Upper lobe of left lung (tissue), 6 donors: ENCODE results near the gene KLF2. TPM values are rescaled to one million over a fixed set of nuclear protein-coding genes. Genes with fewer than 3 reads are reported as not detected.
A peak's percentile ranks its signal among the peaks of the same experiment; 100 is the strongest.

Experiments
- ATAC-seq, 2 donors: fragments of 200-7000 bp; cut with Tn5 transposase; one replicate each; pipeline ENCODE4 v1.9.1; 2022; ENCODE audit warnings: mild to moderate bottlenecking in 2 of 2, moderate library complexity in 2 of 2; ENCODE audit not compliant: low FRiP score in 2 of 2
- DNase-seq, 2 donors: peaks; one replicate each; pipeline ENCODE4 v3.0.0-alpha.2; 2019 to 2020
- H3K27ac ChIP-seq, 4 donors: fragments of 200-600 bp; sonication (generic); one replicate each; pipeline ENCODE4 v1.5.1; 2016 to 2019
- H3K27me3 ChIP-seq, 4 donors: fragments of 200-600 bp; sonication (generic); one replicate each; pipeline ENCODE4 v1.5.1; 2017 to 2019
- H3K36me3 ChIP-seq, 4 donors: fragments of 200-600 bp; sonication (generic); one replicate each; pipeline ENCODE4 v1.5.1; 2016 to 2019
- H3K4me1 ChIP-seq, 4 donors: fragments of 200-600 bp; sonication (generic); one replicate each; pipeline ENCODE4 v1.5.1; 2018 to 2019
- H3K4me3 ChIP-seq, 4 donors: fragments of 200-600 bp; sonication (generic); one replicate each; pipeline ENCODE4 v1.5.1; 2017 to 2019; ENCODE audit warnings: mild to moderate bottlenecking in 2 of 4, moderate library complexity in 1 of 4
- H3K9me3 ChIP-seq, 4 donors: fragments of 200-600 bp; sonication (generic); one replicate each; pipeline ENCODE4 v1.5.1; 2018 to 2019
- EP300 ChIP-seq, 4 donors: sonication (generic); formaldehyde crosslinking; IDR thresholded peaks; one replicate each; pipeline ENCODE4 v1.5.1; 2017; ENCODE audit warnings: antibody characterized with exemption in 4 of 4, control low read depth in 2 of 4
- POLR2A ChIP-seq, 4 donors: fragments of 450-650 bp; IDR thresholded peaks; one replicate each; pipeline ENCODE4 v1.5.1; 2016 to 2017; ENCODE audit warnings: antibody characterized with exemption in 4 of 4, mild to moderate bottlenecking in 2 of 4
- POLR2AphosphoS5 ChIP-seq, 2 donors: sonication (generic); formaldehyde crosslinking; IDR thresholded peaks; one replicate each; pipeline ENCODE4 v1.5.1; 2017; ENCODE audit warnings: antibody characterized with exemption in 2 of 2
- WGBS, 2 donors: methylation state at CpG; one replicate each; pipeline ENCODE4 v1.1.5; 2017 to 2018; 5-methylcytosine and 5-hydroxymethylcytosine counted together
- total RNA-seq, 6 donors: library from RNA; depleted of rRNA in 4 of 6; stranded (reverse); fragments of >200 nt in 4 of 6; gene quantifications; one replicate each; pipeline versions ENCODE4 v1.1.0 to v1.2.1, GENCODE V29; 2016 to 2021
- TF ChIP-seq, protein P1 (sequence below), 6 experiments: fragments of 450-650 bp in 4 of 6; fragments of 200-600 bp in 2 of 6; sonication (generic) in 2 of 6; IDR thresholded peaks; one replicate each; pipeline ENCODE4 v1.5.1; 2016 to 2019; ENCODE audit warnings: antibody characterized with exemption in 6 of 6
- donor health status: DM: no; HTN: no; CAD: no; lungs with moderate emphysema.
- donor health status: DM: no; HTN: yes; CAD: no; lungs with severe emphysema.

KLF2 gene
- total RNA-seq, 6 donors from 2014 or later = 26.2 to 298 (median 75.8) TPM

GRCh38 chr19:16372065-16372915 is 47.7 kb downstream of the KLF2 start:
- ATAC-seq (no peak), DNase-seq (no peak)
- peaks cover 0 to 26% (median 14%) of the 10 kb centered on the region in 4 donors for H3K36me3 ChIP-seq
- H3K27ac ChIP-seq = peak overlapping the region; percentile 51 to 82 (median 71)
- 77 to 82% methylated on average over 7 to 17 of the region's 17 CpGs for WGBS, 2 donors
- H3K27me3 ChIP-seq = no peaks in the 10 kb centered on the region
- no peak overlapping the region for H3K4me3 ChIP-seq
- H3K9me3 ChIP-seq = no peaks in the 10 kb centered on the region
- peaks cover 62 to 80% (median 73%) of the 10 kb centered on the region in 4 donors for H3K4me1 ChIP-seq
- TF ChIP-seq EP300 (IDR thresholded peaks at IDR 0.05) = no peak
- TF ChIP-seq, protein P1, sequence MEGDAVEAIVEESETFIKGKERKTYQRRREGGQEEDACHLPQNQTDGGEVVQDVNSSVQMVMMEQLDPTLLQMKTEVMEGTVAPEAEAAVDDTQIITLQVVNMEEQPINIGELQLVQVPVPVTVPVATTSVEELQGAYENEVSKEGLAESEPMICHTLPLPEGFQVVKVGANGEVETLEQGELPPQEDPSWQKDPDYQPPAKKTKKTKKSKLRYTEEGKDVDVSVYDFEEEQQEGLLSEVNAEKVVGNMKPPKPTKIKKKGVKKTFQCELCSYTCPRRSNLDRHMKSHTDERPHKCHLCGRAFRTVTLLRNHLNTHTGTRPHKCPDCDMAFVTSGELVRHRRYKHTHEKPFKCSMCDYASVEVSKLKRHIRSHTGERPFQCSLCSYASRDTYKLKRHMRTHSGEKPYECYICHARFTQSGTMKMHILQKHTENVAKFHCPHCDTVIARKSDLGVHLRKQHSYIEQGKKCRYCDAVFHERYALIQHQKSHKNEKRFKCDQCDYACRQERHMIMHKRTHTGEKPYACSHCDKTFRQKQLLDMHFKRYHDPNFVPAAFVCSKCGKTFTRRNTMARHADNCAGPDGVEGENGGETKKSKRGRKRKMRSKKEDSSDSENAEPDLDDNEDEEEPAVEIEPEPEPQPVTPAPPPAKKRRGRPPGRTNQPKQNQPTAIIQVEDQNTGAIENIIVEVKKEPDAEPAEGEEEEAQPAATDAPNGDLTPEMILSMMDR (IDR thresholded peaks at IDR 0.05) = no peak
- no peak for TF ChIP-seq POLR2AphosphoS5 (IDR thresholded peaks at IDR 0.05)
- no peak for TF ChIP-seq POLR2A (IDR thresholded peaks at IDR 0.05)

GRCh38 chr19:16373079-16373478 is 48.5 kb downstream of the KLF2 start:
- H3K4me1 ChIP-seq = peaks cover 62 to 80% (median 73%) of the 10 kb centered on the region in 4 donors
- H3K27me3 ChIP-seq = no peaks in the 10 kb centered on the region
- no peak overlapping the region for H3K4me3 ChIP-seq
- no peaks in the 10 kb centered on the region for H3K9me3 ChIP-seq
- no peak for DNase-seq
- H3K36me3 ChIP-seq = peaks cover 0 to 29% (median 16%) of the 10 kb centered on the region in 4 donors
- H3K27ac ChIP-seq = peak overlapping the region; percentile 51 to 82 (median 71)
- no peak for ATAC-seq
- no peak for TF ChIP-seq POLR2A (IDR thresholded peaks at IDR 0.05)
- TF ChIP-seq, protein P1 (IDR thresholded peaks at IDR 0.05) = no peak
- TF ChIP-seq POLR2AphosphoS5 (IDR thresholded peaks at IDR 0.05) = no peak
- TF ChIP-seq EP300 (IDR thresholded peaks at IDR 0.05) = no peak
- WGBS, 2 donors = 89% methylated on average over 12 of the region's 12 CpGs

- H3K9me3 ChIP-seq = no peaks in the 10 kb centered on the region
- H3K36me3 ChIP-seq = peaks cover 0 to 29% (median 16%) of the 10 kb centered on the region in 4 donors
- TF ChIP-seq EP300 (IDR thresholded peaks at IDR 0.05) (no peak), POLR2A (IDR thresholded peaks at IDR 0.05) (no peak), POLR2AphosphoS5 (IDR thresholded peaks at IDR 0.05) (no peak)
- TF ChIP-seq, protein P1 (IDR thresholded peaks at IDR 0.05) = no peak
- H3K27me3 ChIP-seq = no peaks in the 10 kb centered on the region
- H3K4me1 ChIP-seq = peaks cover 60 to 78% (median 71%) of the 10 kb centered on the region in 4 donors
- 70 to 79% methylated on average over 12 of the region's 12 CpGs for WGBS, 2 donors
- ATAC-seq (peak in 1 of 2 donors; percentile 56), DNase-seq (no peak)
- H3K4me3 ChIP-seq = no peak overlapping the region
- peak overlapping the region in 3 of 4 donors; percentile 51 to 82 (median 72) for H3K27ac ChIP-seq
Observed at GRCh38 chr19:16373532-16373931, 48.9 kb downstream of the KLF2 start.

DNA sequence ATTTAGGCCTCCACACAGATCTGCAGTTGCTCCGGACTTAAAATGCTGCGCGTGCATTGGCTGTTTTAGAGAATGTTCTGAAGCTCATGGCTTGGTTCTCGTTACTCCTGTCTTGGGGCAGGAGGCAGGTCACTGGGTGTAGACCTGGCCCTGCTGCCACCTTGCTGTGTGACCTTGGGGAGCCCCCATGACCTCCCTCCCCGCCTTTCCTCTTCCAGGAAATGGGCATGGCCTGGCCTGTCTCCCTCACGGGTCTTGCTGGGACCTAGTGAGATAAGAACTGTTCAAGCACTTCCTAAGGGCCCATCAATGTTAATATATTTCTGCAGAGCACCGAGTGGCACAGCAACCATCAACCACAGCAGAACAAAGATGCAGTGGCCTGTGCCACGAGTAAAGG is 49.4 kb downstream of the KLF2 start:
- ATAC-seq = no peak
- Histone ChIP-seq H3K9me3 (no peaks in the 10 kb centered on the region), H3K4me1 (peaks cover 55 to 74% (median 69%) of the 10 kb centered on the region in 4 donors), H3K27me3 (no peaks in the 10 kb centered on the region), H3K4me3 (no peak overlapping the region), H3K36me3 (peaks cover 0 to 29% (median 16%) of the 10 kb centered on the region in 4 donors), H3K27ac (peak overlapping the region in 2 of 4 donors; percentile 11 to 32)
- WGBS, 2 donors = 59 to 61% methylated on average over 8 of the region's 8 CpGs
- DNase-seq = no peak
- TF ChIP-seq POLR2A (IDR thresholded peaks at IDR 0.05) (no peak), POLR2AphosphoS5 (IDR thresholded peaks at IDR 0.05) (no peak), EP300 (IDR thresholded peaks at IDR 0.05) (no peak)
- TF ChIP-seq, protein P1 (IDR thresholded peaks at IDR 0.05) = no peak
